ENCODE measurements around the gene POLN. TPM values are rescaled to one million over a fixed set of nuclear protein-coding genes. Genes with fewer than 3 reads are reported as not detected.

The POLN gene
- total and polyA plus RNA-seq, 8 donors: 0.29 to 5.1 (median 1.4) TPM; not detected in 2

DNA sequence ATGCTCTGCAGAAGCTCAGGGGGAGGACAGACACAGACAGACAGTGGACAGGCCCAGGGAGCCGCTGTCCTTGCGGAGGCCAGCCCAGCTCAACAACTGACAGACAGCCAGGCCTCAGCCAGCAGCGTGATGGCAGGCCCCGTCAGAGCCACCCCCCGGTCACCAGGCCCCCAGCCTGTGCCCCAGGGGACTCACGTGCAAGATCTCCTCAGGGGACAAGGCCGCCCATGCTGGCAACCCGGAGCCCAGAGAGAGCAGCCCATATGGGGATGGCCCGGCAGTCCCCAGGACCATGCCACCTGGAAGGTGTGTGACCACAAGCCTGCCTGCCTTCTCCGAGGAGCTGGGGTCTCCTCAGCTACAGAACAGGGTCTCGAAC, 48.0 kb upstream of the POLN start:
- H3K27ac ChIP-seq: no peak overlapping the region
- no peak for DNase-seq
- intact Hi-C loops (cut with DNase I; ENCODE audit: low total_unique reads): no loop called here

DNA sequence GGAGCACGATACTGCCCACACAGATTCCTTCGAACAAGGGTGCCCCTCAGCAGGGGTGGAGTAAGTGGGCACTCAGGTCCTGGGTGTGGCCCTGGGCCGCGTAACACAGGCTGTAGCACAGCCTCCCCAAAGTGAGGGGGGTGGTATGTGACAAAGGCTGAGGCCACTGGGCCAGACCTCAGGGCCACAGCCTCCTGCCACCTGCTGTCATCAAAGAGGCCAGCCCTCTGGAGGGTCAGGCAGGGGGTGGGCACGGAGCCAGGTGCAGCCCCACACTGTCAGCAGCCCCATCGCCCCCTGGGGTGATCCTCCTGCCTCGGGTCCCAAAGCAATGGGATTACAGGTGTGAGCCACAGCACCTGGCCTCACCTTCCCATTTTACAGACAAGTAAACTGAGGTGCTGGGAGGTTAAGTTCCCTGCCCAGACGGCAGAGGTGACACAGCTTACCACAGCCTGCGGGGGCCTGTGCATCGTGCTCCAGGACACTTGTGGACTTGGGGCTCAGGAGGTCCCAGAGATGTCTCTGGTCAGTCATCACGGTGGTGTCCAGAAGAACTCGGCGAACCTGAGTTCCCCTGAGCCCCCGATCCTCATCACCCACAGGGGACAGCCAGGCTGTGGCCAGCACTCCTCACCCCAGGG, 47.5 kb upstream of the POLN start:
- 88 to 93% (median 90%) methylated on average over 7 to 14 of the region's 14 CpGs for WGBS, 5 donors
- Histone ChIP-seq H3K4me1 (peaks cover 0 to 11% (median 5%) of the 10 kb centered on the region in 4 donors), H3K27me3 (no peaks in the 10 kb centered on the region), H3K27ac (no peak overlapping the region), H3K4me3 (no peak overlapping the region), H3K9me3 (no peaks in the 10 kb centered on the region), H3K36me3 (peaks cover 0 to 4% (median 2%) of the 10 kb centered on the region in 4 donors)
- DNase-seq: no peak
- intact Hi-C loops (cut with DNase I; ENCODE audit: low total_unique reads): no loop called here
- TF ChIP-seq EP300 (IDR thresholded peaks at IDR 0.05) (no peak), POLR2AphosphoS5 (IDR thresholded peaks at IDR 0.05) (no peak), POLR2A (IDR thresholded peaks at IDR 0.05) (no peak)
- TF ChIP-seq, protein P1, sequence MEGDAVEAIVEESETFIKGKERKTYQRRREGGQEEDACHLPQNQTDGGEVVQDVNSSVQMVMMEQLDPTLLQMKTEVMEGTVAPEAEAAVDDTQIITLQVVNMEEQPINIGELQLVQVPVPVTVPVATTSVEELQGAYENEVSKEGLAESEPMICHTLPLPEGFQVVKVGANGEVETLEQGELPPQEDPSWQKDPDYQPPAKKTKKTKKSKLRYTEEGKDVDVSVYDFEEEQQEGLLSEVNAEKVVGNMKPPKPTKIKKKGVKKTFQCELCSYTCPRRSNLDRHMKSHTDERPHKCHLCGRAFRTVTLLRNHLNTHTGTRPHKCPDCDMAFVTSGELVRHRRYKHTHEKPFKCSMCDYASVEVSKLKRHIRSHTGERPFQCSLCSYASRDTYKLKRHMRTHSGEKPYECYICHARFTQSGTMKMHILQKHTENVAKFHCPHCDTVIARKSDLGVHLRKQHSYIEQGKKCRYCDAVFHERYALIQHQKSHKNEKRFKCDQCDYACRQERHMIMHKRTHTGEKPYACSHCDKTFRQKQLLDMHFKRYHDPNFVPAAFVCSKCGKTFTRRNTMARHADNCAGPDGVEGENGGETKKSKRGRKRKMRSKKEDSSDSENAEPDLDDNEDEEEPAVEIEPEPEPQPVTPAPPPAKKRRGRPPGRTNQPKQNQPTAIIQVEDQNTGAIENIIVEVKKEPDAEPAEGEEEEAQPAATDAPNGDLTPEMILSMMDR (IDR thresholded peaks at IDR 0.05): no peak

More for the DNA sequence above, 48.0 kb upstream of the POLN start:
- Histone ChIP-seq H3K4me1 (peaks cover 0 to 11% (median 5%) of the 10 kb centered on the region in 4 donors), H3K36me3 (peaks cover 0 to 4% (median 2%) of the 10 kb centered on the region in 4 donors), H3K9me3 (no peaks in the 10 kb centered on the region), H3K27me3 (no peaks in the 10 kb centered on the region), H3K4me3 (no peak overlapping the region)
- TF ChIP-seq POLR2AphosphoS5 (IDR thresholded peaks at IDR 0.05) (no peak), POLR2A (IDR thresholded peaks at IDR 0.05) (no peak), EP300 (IDR thresholded peaks at IDR 0.05) (no peak)
- TF ChIP-seq, protein P1 (IDR thresholded peaks at IDR 0.05): no peak
- 84 to 94% (median 91%) methylated on average over 8 to 11 of the region's 11 CpGs; no CpG with 5 or more reads in 1 of the 5 donors for WGBS, 5 donors

DNA sequence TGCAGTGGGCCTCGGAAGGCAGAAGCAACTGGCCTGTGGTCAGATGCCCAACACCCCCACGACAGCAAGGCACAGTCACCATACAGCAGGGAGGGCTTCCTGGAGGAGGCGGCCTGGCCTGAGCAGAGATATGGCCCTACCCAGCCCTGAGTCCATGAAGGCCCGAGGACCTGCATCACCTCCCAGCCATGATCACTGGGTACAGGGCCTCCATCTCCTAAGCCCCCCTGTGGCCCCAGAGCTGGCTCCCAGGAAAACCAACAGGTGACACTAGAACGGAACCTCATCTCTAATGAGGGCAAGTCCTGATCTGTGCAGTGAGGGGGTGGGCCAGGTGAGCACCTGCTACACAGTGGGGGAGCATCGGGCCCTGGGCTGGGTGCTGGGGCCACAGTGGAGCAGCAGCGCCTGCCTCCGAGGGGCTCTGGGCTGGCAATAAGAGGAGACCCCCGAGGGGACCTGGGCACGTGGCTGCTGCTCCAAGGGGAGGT, 46.2 kb upstream of the POLN start:
- 86 to 92% (median 90%) methylated on average over 6 to 10 of the region's 10 CpGs for WGBS, 5 donors
- Histone ChIP-seq H3K36me3 (peaks cover 0 to 4% (median 2%) of the 10 kb centered on the region in 4 donors), H3K27me3 (no peaks in the 10 kb centered on the region), H3K4me3 (no peak overlapping the region), H3K4me1 (peaks cover 0 to 11% (median 5%) of the 10 kb centered on the region in 4 donors), H3K9me3 (no peaks in the 10 kb centered on the region), H3K27ac (no peak overlapping the region)
- DNase-seq: no peak
- TF ChIP-seq EP300 (IDR thresholded peaks at IDR 0.05): no peak
- no peak for TF ChIP-seq POLR2A (IDR thresholded peaks at IDR 0.05)
- no peak for TF ChIP-seq POLR2AphosphoS5 (IDR thresholded peaks at IDR 0.05)
- TF ChIP-seq, protein P1 (IDR thresholded peaks at IDR 0.05): no peak
- intact Hi-C loops (cut with DNase I; ENCODE audit: low total_unique reads): no loop called here

DNA sequence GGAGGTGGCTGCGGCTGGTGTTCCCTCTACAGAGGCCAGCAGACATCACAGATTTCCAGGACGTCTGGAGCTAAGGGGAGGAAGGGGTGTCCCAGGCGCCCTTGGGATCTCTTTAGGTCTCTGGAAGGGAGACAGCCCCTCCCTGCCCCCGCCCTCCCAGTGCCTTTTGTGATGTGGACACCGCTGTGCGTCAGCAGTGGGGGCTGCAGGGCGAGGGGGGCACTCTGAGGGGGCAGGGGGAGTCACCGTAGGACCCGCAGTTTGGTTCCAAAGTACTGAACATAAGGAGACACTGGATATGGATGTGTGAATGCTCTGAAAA, 45.6 kb upstream of the POLN start:
- 86 to 96% (median 89%) methylated on average over 7 to 9 of the region's 9 CpGs for WGBS, 5 donors
- DNase-seq: no peak

More for the DNA sequence above, 45.6 kb upstream of the POLN start:
- H3K27ac ChIP-seq: no peak overlapping the region
- no peak overlapping the region for H3K4me3 ChIP-seq
- TF ChIP-seq POLR2A (IDR thresholded peaks at IDR 0.05): no peak
- TF ChIP-seq, protein P1 (IDR thresholded peaks at IDR 0.05): no peak
- TF ChIP-seq EP300 (IDR thresholded peaks at IDR 0.05): no peak
- no peak for TF ChIP-seq POLR2AphosphoS5 (IDR thresholded peaks at IDR 0.05)
- H3K4me1 ChIP-seq: peaks cover 0 to 7% (median 3%) of the 10 kb centered on the region in 4 donors
- intact Hi-C loops (cut with DNase I; ENCODE audit: low total_unique reads): no loop called here
- no peaks in the 10 kb centered on the region for H3K9me3 ChIP-seq
- H3K36me3 ChIP-seq: peaks cover 0 to 4% (median 2%) of the 10 kb centered on the region in 4 donors
- no peaks in the 10 kb centered on the region for H3K27me3 ChIP-seq

Data from stomach (tissue), 9 donors.